ENCODE results near the gene TLR10. TPM values are rescaled to one million over a fixed set of nuclear protein-coding genes. Genes with fewer than 3 reads are reported as not detected.

The TLR10 gene
- total RNA-seq, 1 experiment from 2014 or later = 0.30 TPM

DNA sequence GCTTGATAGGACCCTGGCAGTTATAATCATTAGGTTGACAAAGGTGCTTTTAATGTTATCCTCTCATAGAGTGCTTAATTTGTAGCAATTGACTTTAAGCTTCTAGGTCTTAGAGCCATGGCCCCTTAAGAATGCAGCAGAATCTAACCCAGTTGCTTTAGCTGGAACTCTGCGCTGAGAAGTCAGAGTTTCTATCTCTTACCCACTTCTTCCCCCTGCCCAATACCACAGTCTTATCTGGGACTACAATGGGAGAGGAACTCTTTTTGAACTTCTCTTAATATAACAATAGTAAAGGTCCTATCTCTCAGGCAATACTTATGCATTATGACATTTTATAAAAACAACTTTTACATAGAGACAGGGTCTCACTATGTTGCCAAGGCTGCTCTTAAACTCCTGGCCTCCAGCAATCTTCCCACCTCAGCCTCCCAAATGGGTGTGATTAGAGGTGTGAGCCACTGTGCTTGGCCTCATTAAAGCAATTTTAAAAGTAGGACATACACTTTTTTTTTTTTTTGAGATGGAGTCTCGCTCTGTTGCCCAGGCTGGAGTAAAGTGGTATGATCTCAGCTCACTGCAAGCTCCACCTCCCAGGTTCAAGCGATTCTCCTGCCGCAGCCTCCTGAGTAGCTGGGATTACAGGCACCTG is 1.8 kb downstream of the TLR10 start:
- no peaks in the 10 kb centered on the region for H3K27me3 ChIP-seq (ENCODE audit: insufficient read depth, low read length)
- intact Hi-C loops (cut with micrococcal nuclease) = no loop called here
- H4K20me1 ChIP-seq (ENCODE audit: insufficient read depth) = no peaks in the 10 kb centered on the region
- CTCF ChIA-PET = interaction anchor here (1.4 to 3.4 kb wide), 2 partner anchors 22 to 41 kb away, joined by 4 to 35 read pairs; no protein-coding TSS in a partner anchor
- no peak overlapping the region for H3K4me3 ChIP-seq (replicated peaks in 1 of 2; ENCODE audit: low read depth in 1 of 2, low read length in 2 of 2)
- no peak overlapping the region for H2AFZ ChIP-seq (ENCODE audit: low read depth, low read length, poor library complexity, severe bottlenecking)
- no peak overlapping the region for H3K9ac ChIP-seq (ENCODE audit: low read length)
- RAD21 ChIA-PET (ENCODE audit: low non-redundant PET in 1 of 2, low total read pairs in 2 of 2, uncharacterized antibody in 2 of 2, unreplicated experiment in 2 of 2) = interaction anchor here in 1 of 2 experiments (0.6 kb wide), 1 partner anchor 22 kb away, joined by 4 read pairs; no protein-coding TSS in a partner anchor
- no peak overlapping the region for H3K27ac ChIP-seq (ENCODE audit: low read depth, low read length)
- POLR2A ChIA-PET = no interaction called here
- H3K9me2 ChIP-seq (ENCODE audit: insufficient read depth) = no peaks in the 10 kb centered on the region
- H3K79me2 ChIP-seq (ENCODE audit: insufficient read depth, low read length) = no peaks in the 10 kb centered on the region
- H3K4me1 ChIP-seq (ENCODE audit: control insufficient read depth in 1 of 2, insufficient read depth in 2 of 2, low read length in 2 of 2) = no peaks in the 10 kb centered on the region
- no TSS peak for BruUV-seq (replicated peaks)
- H3K9me3 ChIP-seq (ENCODE audit: control insufficient read depth in 1 of 2, insufficient read depth in 1 of 2, low read depth in 1 of 2, low read length in 2 of 2) = no peaks in the 10 kb centered on the region
- no peak for TF ChIP-seq TCF7L2 (IDR thresholded peaks at IDR 0.05; ENCODE audit: borderline replicate concordance, extremely low read depth, insufficient read depth, insufficient read length)
- TF ChIP-seq EGR1 (IDR thresholded peaks at IDR 0.05; ENCODE audit: low read depth) = no peak
- no peak for TF ChIP-seq CBX3 (IDR thresholded peaks at IDR 0.05; ENCODE audit: low read depth)
- TF ChIP-seq ZNF274 (IDR thresholded peaks at IDR 0.05; ENCODE audit: low read depth, low read length) = no peak
- TF ChIP-seq POLR2AphosphoS5 (IDR thresholded peaks at IDR 0.05; ENCODE audit: low read depth, low read length) = no peak
- TF ChIP-seq, protein P1, sequence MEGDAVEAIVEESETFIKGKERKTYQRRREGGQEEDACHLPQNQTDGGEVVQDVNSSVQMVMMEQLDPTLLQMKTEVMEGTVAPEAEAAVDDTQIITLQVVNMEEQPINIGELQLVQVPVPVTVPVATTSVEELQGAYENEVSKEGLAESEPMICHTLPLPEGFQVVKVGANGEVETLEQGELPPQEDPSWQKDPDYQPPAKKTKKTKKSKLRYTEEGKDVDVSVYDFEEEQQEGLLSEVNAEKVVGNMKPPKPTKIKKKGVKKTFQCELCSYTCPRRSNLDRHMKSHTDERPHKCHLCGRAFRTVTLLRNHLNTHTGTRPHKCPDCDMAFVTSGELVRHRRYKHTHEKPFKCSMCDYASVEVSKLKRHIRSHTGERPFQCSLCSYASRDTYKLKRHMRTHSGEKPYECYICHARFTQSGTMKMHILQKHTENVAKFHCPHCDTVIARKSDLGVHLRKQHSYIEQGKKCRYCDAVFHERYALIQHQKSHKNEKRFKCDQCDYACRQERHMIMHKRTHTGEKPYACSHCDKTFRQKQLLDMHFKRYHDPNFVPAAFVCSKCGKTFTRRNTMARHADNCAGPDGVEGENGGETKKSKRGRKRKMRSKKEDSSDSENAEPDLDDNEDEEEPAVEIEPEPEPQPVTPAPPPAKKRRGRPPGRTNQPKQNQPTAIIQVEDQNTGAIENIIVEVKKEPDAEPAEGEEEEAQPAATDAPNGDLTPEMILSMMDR (IDR thresholded peaks at IDR 0.05 in 2 of 3, conservative IDR thresholded peaks at IDR 0.05 in 1 of 3; ENCODE audit: borderline replicate concordance in 1 of 3, insufficient read depth in 1 of 3, low read depth in 2 of 3, low read length in 2 of 3) = no peak
- TF ChIP-seq ELF1 (IDR thresholded peaks at IDR 0.05; ENCODE audit: borderline replicate concordance, low read depth) = no peak
- TF ChIP-seq EZH2phosphoT487 (IDR thresholded peaks at IDR 0.05; ENCODE audit: borderline replicate concordance) = no peak
- no peak for TF ChIP-seq RAD21 (IDR thresholded peaks at IDR 0.05; ENCODE audit: low read depth)
- TF ChIP-seq, protein P2, sequence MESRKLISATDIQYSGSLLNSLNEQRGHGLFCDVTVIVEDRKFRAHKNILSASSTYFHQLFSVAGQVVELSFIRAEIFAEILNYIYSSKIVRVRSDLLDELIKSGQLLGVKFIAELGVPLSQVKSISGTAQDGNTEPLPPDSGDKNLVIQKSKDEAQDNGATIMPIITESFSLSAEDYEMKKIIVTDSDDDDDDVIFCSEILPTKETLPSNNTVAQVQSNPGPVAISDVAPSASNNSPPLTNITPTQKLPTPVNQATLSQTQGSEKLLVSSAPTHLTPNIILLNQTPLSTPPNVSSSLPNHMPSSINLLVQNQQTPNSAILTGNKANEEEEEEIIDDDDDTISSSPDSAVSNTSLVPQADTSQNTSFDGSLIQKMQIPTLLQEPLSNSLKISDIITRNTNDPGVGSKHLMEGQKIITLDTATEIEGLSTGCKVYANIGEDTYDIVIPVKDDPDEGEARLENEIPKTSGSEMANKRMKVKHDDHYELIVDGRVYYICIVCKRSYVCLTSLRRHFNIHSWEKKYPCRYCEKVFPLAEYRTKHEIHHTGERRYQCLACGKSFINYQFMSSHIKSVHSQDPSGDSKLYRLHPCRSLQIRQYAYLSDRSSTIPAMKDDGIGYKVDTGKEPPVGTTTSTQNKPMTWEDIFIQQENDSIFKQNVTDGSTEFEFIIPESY (IDR thresholded peaks at IDR 0.05; ENCODE audit: extremely low read depth, insufficient replicate concordance, low read length) = no peak
- no peak for TF ChIP-seq FOSL1 (IDR thresholded peaks at IDR 0.05; ENCODE audit: low read depth)
- TF ChIP-seq, protein P3, sequence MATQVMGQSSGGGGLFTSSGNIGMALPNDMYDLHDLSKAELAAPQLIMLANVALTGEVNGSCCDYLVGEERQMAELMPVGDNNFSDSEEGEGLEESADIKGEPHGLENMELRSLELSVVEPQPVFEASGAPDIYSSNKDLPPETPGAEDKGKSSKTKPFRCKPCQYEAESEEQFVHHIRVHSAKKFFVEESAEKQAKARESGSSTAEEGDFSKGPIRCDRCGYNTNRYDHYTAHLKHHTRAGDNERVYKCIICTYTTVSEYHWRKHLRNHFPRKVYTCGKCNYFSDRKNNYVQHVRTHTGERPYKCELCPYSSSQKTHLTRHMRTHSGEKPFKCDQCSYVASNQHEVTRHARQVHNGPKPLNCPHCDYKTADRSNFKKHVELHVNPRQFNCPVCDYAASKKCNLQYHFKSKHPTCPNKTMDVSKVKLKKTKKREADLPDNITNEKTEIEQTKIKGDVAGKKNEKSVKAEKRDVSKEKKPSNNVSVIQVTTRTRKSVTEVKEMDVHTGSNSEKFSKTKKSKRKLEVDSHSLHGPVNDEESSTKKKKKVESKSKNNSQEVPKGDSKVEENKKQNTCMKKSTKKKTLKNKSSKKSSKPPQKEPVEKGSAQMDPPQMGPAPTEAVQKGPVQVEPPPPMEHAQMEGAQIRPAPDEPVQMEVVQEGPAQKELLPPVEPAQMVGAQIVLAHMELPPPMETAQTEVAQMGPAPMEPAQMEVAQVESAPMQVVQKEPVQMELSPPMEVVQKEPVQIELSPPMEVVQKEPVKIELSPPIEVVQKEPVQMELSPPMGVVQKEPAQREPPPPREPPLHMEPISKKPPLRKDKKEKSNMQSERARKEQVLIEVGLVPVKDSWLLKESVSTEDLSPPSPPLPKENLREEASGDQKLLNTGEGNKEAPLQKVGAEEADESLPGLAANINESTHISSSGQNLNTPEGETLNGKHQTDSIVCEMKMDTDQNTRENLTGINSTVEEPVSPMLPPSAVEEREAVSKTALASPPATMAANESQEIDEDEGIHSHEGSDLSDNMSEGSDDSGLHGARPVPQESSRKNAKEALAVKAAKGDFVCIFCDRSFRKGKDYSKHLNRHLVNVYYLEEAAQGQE (IDR thresholded peaks at IDR 0.05; ENCODE audit: low read depth) = no peak
- TF ChIP-seq, protein P4, sequence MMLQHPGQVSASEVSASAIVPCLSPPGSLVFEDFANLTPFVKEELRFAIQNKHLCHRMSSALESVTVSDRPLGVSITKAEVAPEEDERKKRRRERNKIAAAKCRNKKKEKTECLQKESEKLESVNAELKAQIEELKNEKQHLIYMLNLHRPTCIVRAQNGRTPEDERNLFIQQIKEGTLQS (IDR thresholded peaks at IDR 0.05) = no peak
- no peak for TF ChIP-seq JUND (IDR thresholded peaks at IDR 0.05)
- no peak for TF ChIP-seq YY1 (IDR thresholded peaks at IDR 0.05; ENCODE audit: extremely low read depth, insufficient replicate concordance, low read depth, low read length)
- no peak for TF ChIP-seq SRF (IDR thresholded peaks at IDR 0.05; ENCODE audit: low read depth)
- TF ChIP-seq ZFX (IDR thresholded peaks at IDR 0.05) = no peak
- ATAC-seq (no peak), DNase-seq (ENCODE audit: low read depth, low spot score) (no peak)
- H3K36me3 ChIP-seq (ENCODE audit: control insufficient read depth in 1 of 2, insufficient read depth in 2 of 2, low read length in 2 of 2) = no peaks in the 10 kb centered on the region
- H3K4me2 ChIP-seq (ENCODE audit: low read length) = no peak overlapping the region
